NOMO-1 treated with dmso at 0.1 percent for 144 hours (cell line): ENCODE data around the gene ADSL.

ENCODE experiments used
- DNase-seq: peaks from one replicate; lab custom pipeline; 2025; ENCODE audit not compliant: unreplicated experiment; lab: John Stamatoyannopoulos, UW

Gene ADSL

GRCh38 chr22:40416636-40417035, 70.3 kb downstream of the ADSL start:
- DNase-seq = no peak

- DNase-seq = no peak
These were observed 70.7 kb downstream of the ADSL start for GRCh38 chr22:40417041-40417440.

- DNase-seq = no peak
These were observed 71.6 kb downstream of the ADSL start for GRCh38 chr22:40417881-40418280.

DNA sequence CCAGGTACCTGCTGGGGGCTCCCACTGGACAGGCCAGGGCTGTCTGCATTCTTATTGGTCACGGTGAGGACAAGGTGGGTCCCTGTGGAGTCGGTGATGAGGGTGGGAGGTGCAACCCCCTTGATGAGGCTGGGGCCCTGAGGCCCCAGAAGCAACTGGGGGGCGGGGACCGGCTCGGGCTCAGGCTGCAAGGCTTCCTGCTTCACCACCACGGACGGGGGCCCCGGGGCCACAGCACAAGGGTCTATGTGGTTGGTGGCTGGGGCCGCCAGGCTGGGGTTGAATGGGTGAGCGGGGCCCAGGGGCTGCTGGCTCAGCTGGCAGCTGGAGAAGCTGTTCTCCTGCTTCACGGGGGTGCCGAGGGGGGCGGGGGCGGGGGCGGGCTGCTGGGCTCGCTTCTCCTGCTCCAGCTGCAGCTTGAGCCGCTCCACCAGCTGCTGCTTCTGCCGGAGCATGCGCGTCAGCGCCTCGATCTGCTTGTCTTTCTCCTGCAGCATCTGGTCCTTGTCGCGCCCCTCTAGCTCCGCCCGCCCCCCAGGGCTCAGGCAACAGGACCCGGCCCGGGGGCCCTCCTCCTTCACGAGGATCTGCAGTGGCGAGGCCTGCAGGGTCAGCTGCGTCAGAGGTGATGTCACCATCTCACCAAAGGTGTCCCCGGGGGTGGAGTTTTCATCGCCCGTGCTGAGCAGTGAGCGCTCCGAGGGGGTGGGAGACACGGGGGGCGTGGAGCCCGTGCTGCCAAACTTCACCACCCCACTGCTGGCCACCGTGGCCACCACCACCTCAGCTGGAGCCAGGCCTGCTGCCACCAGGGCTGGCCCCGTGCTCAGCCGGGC, 72.3 kb downstream of the ADSL start:
- DNase-seq = no peak

- DNase-seq = no peak
These were observed 73.4 kb downstream of the ADSL start for GRCh38 chr22:40419718-40420117.

GRCh38 chr22:40420341-40421081, 74.2 kb downstream of the ADSL start:
- no peak for DNase-seq

GRCh38 chr22:40421082-40421350, 74.7 kb downstream of the ADSL start:
- no peak for DNase-seq

DNA sequence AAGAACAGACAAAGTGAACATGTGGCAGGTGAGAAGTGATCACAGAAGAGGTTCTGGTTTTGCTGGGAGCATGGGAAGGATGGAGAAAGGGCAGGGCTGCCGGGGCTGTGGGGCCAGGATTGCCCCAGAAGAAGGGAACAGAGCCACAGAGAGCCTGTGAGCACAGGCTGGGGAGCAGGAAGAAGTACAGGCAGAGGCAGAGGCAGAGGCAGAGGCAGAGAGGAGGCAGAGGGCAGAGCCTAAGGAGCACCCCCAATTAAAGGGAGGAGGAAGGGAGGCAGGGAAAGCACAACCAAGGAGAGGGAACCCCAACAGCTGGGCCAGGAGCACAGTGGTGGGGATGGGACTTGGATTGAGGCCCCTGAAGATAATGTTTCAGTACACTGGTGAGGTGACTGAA, 75.6 kb downstream of the ADSL start:
- DNase-seq = no peak

DNA sequence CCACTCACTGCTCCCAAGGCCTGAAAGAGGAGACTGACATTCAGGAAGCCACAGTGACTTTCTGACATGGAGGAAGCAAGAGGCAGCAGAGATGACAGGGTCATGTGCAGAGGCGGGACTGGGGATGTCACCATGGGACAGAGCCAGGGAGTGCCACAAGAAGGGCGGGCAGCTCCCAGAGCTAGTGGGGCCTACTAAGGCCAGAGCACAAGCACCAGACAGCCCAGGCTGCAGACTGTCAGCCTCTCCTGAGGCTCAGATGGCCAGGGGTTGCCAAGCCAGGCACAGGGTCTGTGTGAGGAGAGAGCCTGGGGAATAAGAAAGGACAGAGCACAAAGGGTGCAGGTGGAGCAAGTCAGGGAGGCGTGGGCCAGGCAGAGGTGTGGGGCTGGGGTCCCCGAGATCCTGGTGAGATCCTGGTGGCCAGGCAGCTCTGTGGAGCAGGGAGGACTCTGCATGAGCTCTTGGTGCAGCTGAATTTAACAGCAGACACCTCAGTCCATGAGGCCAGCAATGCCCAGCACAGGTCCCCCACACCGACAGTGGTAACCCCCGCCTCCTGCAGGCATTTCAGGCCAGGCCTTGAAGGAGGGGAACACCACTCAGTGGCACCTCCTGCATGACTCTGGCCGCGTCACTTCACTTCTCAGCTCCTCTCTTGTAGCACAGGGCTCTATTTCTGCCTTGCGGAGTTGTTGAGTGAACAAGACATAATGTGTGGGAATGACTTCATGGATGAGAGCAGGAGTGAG, 76.4 kb downstream of the ADSL start:
- DNase-seq = no peak

- no peak for DNase-seq
These were observed 77.0 kb downstream of the ADSL start for GRCh38 chr22:40423310-40423688.

DNA sequence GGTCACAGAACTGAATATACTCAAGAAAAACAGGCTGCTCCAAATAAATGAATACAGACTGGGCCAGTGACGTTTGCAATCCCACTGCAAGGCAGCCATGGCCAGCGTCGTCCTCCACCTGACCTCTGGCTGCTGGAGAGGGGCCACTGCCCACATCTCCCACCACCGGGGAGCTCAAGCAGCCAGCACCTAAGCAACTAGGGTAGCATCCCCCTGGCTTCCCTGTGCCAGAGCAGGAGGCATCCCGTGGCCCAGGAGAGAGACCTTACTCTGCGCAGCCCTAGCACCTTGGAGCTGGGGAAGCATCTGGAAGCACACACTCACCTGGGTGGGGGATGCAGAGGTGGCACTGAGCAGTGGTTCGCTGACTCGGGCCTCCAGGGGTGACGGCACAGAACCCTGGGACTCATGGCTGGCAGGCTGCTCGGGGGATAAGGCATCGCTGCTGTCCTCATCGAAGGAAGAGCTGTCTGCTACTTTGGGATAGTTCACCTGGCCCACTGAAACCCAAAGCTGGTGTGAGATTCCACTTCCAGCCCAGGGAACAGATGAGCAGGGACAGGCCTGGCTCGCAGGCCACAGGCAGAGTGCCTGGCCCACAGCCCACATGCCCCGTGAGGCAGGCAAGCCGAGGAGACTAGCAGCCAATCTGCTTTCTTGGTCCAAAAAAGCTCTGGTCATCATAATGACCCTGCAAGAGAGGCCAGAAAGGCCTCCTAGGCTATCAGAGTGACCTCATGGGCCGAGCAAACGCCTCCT, 77.8 kb downstream of the ADSL start:
- no peak for DNase-seq

DNA sequence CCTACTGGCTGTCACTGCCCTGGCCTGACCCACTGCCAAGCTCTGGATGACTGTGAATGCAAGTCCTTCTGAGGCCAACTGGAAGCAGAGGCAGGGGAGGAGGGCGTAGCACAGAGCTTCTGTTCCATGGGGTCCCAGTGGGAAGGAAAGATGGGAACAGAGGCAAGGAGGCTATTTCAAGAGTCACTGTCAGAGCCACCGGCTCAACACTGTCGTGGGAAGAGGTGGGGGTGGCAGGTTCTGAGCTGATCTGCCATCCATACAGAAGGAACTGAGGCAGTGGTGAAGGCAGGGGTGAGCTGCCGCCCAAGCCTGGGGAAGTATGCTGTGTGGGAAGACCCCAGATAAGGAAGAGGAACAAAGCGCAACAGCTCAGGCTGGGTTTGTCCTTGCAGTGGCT, 78.8 kb downstream of the ADSL start:
- DNase-seq = no peak

DNA sequence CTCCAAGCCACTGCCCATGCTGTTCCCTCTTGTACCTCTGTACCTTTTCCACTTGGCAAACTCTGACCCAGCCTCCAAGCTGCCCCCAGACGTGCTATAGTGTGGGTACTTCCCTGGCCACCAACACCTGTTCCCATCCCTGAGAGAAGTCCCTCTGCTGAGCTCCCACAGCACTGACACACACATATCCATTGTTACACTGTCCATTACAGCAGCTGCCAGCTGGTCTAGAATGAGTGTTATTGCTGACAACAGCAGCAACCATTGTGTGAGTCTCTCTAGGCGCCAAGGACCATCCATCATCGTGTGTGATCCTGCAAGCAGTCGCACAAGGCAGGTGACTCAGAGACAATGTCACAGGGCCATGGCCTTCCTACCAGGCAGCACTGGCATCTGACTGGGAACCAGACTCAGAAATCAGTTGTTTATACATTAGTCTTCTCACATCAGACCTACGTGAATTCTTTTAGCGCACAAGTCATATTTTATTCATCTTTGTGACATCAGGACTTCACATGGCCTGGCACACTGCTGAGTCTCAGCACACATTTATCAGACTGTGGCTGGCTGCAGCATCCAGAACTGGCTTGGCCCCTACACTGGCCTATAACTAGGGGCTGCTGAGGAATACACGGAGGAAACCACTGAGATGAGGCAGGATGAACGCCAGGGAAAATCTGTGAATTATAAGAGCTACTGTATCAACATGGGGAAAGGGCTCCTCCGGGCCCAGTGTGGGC, 80.5 kb downstream of the ADSL start:
- no peak for DNase-seq

DNA sequence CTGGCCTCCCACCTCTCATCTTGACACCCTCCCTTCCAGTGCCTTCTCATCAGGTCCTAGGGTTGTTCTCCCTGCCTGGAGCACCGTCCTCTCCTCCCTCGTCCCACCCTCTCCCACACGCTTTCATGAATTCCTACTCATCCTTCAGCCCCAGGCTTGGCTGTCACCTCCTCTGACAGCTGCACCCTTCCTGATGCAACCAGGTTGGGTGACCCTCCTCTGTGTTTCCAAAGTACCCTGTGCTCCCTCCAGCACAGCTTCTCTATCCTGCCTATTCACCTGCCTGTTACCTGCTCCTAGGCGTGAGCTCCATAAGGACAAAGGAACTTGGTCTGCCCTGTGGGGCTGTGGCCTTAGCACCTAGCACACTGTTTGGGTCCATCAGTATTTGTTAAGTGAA, 82.5 kb downstream of the ADSL start:
- DNase-seq = no peak

DNA sequence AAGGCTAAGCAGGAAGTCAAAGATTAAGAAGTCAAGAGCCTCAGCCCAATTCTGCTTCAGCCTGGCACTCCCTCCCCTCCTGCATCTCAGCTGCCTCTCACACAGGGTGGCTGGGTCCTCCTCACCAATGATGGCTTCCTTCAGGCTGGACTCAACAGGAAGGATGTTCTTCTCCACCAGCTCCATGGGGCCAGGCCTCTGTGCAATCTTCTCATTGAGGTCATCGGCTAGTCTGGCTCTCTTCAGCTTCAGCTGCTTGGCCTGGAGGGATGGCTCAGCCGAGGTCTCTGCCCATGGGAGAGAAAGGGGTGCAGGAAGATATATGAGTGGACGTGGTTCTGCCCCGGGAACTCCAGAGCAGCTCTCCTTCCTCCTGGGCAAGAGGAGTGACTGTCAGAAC, 83.2 kb downstream of the ADSL start:
- DNase-seq = no peak

- DNase-seq = no peak
These were observed 84.7 kb downstream of the ADSL start for GRCh38 chr22:40430991-40431390.

- no peak for DNase-seq
These were observed 85.9 kb downstream of the ADSL start for GRCh38 chr22:40432157-40432556.

GRCh38 chr22:40432625-40433024, 86.3 kb downstream of the ADSL start:
- no peak for DNase-seq

DNA sequence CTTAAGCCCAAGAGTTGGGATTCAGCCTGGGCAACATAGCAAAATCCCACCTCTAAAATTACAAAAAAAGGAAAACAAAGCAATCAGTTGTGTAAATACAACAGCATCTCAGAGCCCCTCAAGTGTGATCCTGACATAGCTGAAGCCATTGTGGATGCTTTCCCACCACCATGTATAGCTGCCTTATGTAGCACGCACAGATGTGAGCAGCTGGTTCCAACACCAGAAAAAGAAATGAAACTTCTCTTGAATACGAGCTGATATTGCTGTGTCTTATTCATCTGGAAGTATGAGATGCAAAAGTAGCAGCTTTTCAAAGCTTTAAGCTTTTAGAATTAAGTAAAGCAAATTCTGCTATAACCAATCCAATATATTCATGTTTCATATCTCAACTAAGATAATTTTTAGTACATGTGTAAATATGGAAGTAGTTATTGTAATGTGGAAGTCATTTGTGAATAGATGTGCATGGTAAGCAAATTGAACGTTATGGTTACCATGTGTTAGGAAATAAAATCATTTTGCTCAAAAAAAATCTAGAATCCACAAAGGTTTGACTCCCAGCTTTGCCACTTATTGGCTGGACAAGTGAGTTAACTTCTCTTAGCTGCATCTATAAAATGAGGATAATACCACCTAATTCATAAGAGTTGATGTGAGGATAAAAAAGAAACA, 87.3 kb downstream of the ADSL start:
- no peak for DNase-seq

GRCh38 chr22:40434106-40434505, 87.8 kb downstream of the ADSL start:
- DNase-seq = no peak
